BE2C (cell line): ENCODE measurements around the gene GABPB2.

Experiments
- DNase-seq: peaks from one replicate; pipeline ENCODE4 v3.0.0-alpha.2; 2020
- H3K27me3 ChIP-seq: fragments of 250-450 bp; sonication (Bioruptor Pico); 2 replicates; pipeline ENCODE4 v1.5.1; 2020; ENCODE audit warnings: mild to moderate bottlenecking
- H3K36me3 ChIP-seq: fragments of 250-450 bp; sonication (Bioruptor Pico); 2 replicates; pipeline ENCODE4 v1.5.1; 2020; ENCODE audit warnings: mild to moderate bottlenecking
- H3K4me1 ChIP-seq: fragments of 250-450 bp; sonication (Bioruptor Pico); 2 replicates; pipeline ENCODE4 v1.5.1; 2020
- H3K4me3 ChIP-seq: 2 replicates; pipeline ENCODE4 v1.5.1; 2011; ENCODE audit warnings: low read depth, low read length
- H3K9me3 ChIP-seq: fragments of 250-450 bp; sonication (Bioruptor Pico); 2 replicates; pipeline ENCODE4 v1.5.1; 2020
- CTCF ChIP-seq: IDR thresholded peaks from 2 replicates; pipeline ENCODE4 v1.5.1; 2012; ENCODE audit warnings: mild to moderate bottlenecking, low read depth, low read length

The GABPB2 gene

DNA sequence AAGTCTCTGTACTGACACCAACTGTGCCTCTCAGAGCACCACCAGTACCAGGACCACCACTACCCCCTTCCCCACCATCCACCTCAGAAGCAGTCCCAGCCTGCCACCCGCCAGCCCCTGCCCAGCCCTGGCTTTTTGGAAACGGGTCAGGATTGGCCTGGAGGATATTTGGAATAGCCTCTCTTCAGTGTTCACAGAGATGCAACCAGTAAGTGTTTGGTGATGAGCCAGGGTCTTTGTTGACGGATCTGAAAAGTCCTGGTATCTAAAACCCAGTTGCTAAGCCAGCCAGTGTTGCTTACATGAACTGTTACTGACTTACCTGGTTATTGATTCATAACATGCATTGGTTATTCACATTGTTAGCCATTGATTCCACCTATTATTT is 21.9 kb upstream of the GABPB2 start:
- Histone ChIP-seq H3K36me3 (peaks cover 17% of the 10 kb centered on the region), H3K27me3 (no peaks in the 10 kb centered on the region), H3K9me3 (no peaks in the 10 kb centered on the region), H3K4me3 (peak overlapping the region; percentile 94), H3K4me1 (no peaks in the 10 kb centered on the region)
- TF ChIP-seq CTCF, result no peak
- no peak for DNase-seq

DNA sequence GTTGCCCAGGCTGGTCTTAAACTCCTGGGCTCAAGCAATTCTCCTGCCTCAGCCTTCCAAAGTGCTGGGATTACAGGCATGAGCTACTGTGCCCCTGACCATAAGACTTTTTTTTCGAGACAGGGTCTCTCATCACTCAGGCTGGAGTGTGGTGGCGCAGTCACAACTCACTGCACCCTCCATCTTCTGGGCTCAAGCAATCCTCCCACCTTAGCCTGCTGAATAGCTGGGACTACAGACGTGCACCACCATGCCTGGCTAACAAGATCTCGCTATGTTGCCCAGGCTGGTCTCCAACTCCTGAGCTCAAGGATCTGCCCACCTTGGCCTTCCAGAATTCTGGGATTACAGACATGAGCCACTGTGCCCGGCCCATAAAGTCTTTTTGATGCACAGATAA is 21.1 kb upstream of the GABPB2 start:
- H3K4me1 ChIP-seq, result no peaks in the 10 kb centered on the region
- no peaks in the 10 kb centered on the region for H3K9me3 ChIP-seq
- H3K36me3 ChIP-seq, result peaks cover 25% of the 10 kb centered on the region
- no peak for DNase-seq
- no peak for TF ChIP-seq CTCF
- H3K27me3 ChIP-seq, result no peaks in the 10 kb centered on the region
- H3K4me3 ChIP-seq, result no peak overlapping the region

DNA sequence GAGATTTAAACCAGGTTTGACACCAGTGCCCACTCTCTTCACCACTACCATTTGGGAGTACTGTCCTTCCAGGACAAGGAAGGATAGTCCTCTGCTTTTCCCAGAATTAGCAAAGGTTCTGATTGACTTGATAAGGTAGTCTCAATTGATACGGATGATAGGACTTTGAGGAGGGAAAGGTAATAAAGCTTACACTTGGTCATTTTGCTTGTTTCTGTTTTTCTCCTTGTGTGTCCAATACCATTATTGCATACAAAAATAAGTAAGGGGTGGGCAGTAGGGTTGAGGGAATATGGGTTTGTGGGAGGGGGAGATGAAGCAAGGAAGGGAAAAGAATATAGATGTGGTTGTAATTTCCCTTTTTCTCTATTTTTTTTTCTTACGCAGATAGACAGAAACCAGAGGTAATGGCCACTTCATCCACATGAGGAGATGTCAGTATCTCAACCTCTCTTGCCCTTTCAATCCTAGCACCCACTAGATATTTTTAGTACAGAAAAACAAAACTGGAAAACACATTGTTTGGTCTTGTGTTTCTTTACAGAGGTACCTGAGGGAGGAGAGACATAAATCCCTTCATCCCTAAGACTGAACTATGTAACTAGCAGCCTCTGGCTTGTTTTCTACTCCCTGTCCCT is 20.4 kb upstream of the GABPB2 start:
- Histone ChIP-seq H3K36me3 (peaks cover 32% of the 10 kb centered on the region), H3K4me3 (no peak overlapping the region), H3K4me1 (no peaks in the 10 kb centered on the region), H3K27me3 (no peaks in the 10 kb centered on the region), H3K9me3 (no peaks in the 10 kb centered on the region)
- no peak for TF ChIP-seq CTCF
- DNase-seq, result no peak

DNA sequence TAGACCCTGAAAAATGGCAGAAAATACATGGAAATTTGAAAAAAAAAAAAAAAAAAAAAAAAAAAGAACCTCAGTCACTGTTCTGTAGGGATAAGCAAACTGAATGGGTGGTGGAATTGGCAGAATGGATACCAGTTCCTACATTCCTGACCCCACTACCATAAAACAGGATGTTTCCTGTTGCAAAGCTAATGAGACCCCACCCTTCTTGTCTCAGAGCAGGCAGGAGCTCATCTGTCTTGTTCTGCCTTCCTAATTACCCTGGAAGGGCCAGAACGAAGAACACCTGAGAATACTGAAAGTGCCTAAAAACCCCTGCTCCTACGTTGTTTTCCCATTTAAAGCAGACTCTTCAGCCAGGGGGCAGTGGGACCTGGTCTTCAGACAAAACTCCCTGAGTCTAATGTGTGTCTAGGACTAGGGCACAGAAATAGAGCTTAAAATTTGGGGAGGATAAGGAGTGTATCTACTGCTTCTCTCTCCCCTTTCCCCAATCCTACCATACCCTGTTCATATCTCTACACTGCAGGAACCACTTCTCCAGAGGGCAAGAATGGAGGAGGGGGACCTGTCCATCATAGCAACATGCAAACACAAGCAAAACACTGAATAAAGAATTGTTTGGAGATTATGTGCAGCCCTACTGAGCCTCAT is 19.1 kb upstream of the GABPB2 start:
- TF ChIP-seq CTCF, result no peak
- DNase-seq, result no peak
- Histone ChIP-seq H3K27me3 (no peaks in the 10 kb centered on the region), H3K36me3 (peaks cover 43% of the 10 kb centered on the region), H3K4me3 (no peak overlapping the region), H3K9me3 (no peaks in the 10 kb centered on the region), H3K4me1 (no peaks in the 10 kb centered on the region)

GRCh38 chr1:151054971-151055547 is 15.5 kb upstream of the GABPB2 start:
- Histone ChIP-seq H3K4me3 (no peak overlapping the region), H3K27me3 (no peaks in the 10 kb centered on the region), H3K4me1 (0 out of 2 replicates have a peak, but pooled peaks cover 3% of the 10 kb centered on the region), H3K9me3 (no peaks in the 10 kb centered on the region), H3K36me3 (peaks cover 49% of the 10 kb centered on the region)
- no peak for DNase-seq
- TF ChIP-seq CTCF, result no peak

- Histone ChIP-seq H3K4me3 (no peak overlapping the region), H3K27me3 (no peaks in the 10 kb centered on the region), H3K36me3 (peaks cover 49% of the 10 kb centered on the region), H3K4me1 (0 out of 2 replicates have a peak, but pooled peaks cover 3% of the 10 kb centered on the region), H3K9me3 (no peaks in the 10 kb centered on the region)
- no peak for DNase-seq
- no peak for TF ChIP-seq CTCF
These were observed 15.0 kb upstream of the GABPB2 start for GRCh38 chr1:151055581-151055980.
